Lung (tissue), 12 donors: ENCODE data around the gene TRIM66. TPM values are rescaled to one million over a fixed set of nuclear protein-coding genes. Genes with fewer than 3 reads are reported as not detected.

Experiments
- ATAC-seq: fragments of 200-7000 bp; cut with Tn5 transposase; one replicate; pipeline ENCODE4 v1.9.1; 2020; ENCODE audit warnings: moderate number of reproducible peaks; ENCODE audit not compliant: insufficient read depth, low FRiP score
- DNase-seq, 3 donors: peaks; one replicate each; pipeline ENCODE4 v3.0.0-alpha.2; 2013 to 2017
- H3K27ac ChIP-seq, 2 donors: one replicate each; pipeline ENCODE4 v1.5.1; 2013; ENCODE audit warnings: mild to moderate bottlenecking in 2 of 2, moderate library complexity in 2 of 2, control low read depth in 1 of 2, inconsistent platforms in 1 of 2, low read depth in 1 of 2, low read length in 1 of 2
- H3K27me3 ChIP-seq, 3 donors: one replicate each; pipeline ENCODE4 v1.5.1; 2013; ENCODE audit warnings: low read length in 2 of 3; ENCODE audit not compliant: control insufficient read depth in 3 of 3, insufficient read depth in 3 of 3
- H3K36me3 ChIP-seq, 4 donors: one replicate each; pipeline ENCODE4 v1.5.1; 2013; ENCODE audit warnings: low read length in 4 of 4, mild to moderate bottlenecking in 1 of 4, moderate library complexity in 1 of 4; ENCODE audit not compliant: control insufficient read depth in 4 of 4, insufficient read depth in 4 of 4
- H3K4me1 ChIP-seq, 5 donors: one replicate each; pipeline ENCODE4 v1.5.1; 2013; ENCODE audit warnings: low read length in 5 of 5, mild to moderate bottlenecking in 2 of 5, moderate library complexity in 1 of 5; ENCODE audit not compliant: control insufficient read depth in 5 of 5, insufficient read depth in 5 of 5
- H3K4me3 ChIP-seq: one replicate; pipeline ENCODE4 v1.5.1; 2013; ENCODE audit warnings: mild to moderate bottlenecking, control low read depth, moderate library complexity
- H3K9ac ChIP-seq, 2 donors: one replicate each; pipeline ENCODE4 v1.5.1; 2013; ENCODE audit warnings: low read length in 2 of 2, control low read depth in 1 of 2; ENCODE audit not compliant: insufficient read depth in 1 of 2
- H3K9me3 ChIP-seq, 4 donors: one replicate each; pipeline ENCODE4 v1.5.1; 2013; ENCODE audit warnings: low read length in 3 of 4, mild to moderate bottlenecking in 1 of 4, moderate library complexity in 1 of 4; ENCODE audit not compliant: control insufficient read depth in 4 of 4, insufficient read depth in 3 of 4
- WGBS, 2 donors: extraction: QIAGEN DNeasy Blood & Tissue Kit; methylation state at CpG; one replicate each; pipeline ENCODE4 v1.1.7; 2013; 5-methylcytosine and 5-hydroxymethylcytosine counted together
- polyA plus RNA-seq, 2 donors: library from polyadenylated mRNA; stranded (reverse); fragments of 200-250 nt; gene quantifications; one replicate each; pipeline ENCODE4 v1.2.1, GENCODE V29; 2013
- total RNA-seq, 2 donors: library from RNA; depleted of rRNA in 1 of 2; stranded (reverse); fragments of >200 nt in 1 of 2; gene quantifications; one replicate each; pipeline ENCODE4 v1.2.1, GENCODE V29; 2014 to 2021
- TF ChIP-seq, protein P1 (sequence below): IDR thresholded peaks from 2 replicates; pipeline ENCODE4 v1.5.1; 2012; ENCODE audit warnings: mild to moderate bottlenecking; ENCODE audit errors: control extremely low read depth, extremely low read depth
- donor health status: control.
- donor health status: control.
- donor health status: Bipolar disorder and iron deficiency.
- donor health status: healthy.
- donor health status: DM: yes; HTN: yes; CAD: no.

TRIM66 gene
- total and polyA plus RNA-seq, 4 donors = 2.0 to 23.9 (median 11.3) TPM

DNA sequence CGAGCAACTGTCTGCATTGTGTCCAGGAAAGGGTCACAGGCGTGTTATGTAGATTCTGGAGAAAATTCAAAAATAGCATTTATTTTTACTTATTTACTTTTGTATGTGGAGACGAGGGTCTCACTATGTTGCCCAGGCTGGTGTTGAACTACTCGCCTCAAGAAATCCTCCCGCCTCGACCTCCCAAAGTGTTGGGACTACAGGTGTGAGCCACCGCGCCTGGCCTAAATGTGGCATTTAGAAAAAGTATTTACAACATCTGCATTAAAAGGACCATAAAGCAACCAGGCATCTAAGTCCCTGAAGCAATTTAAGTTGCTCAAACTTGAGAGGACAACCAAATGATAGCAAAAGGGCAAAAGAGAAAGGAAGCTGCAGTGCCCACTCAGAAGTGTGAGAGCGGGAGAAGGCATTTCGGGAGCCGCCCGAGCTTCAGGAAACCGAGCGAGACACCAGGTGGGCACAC lies 595 bp downstream of the TRIM66 start:
- DNase-seq = no peak
- ATAC-seq = peak; percentile 16

DNA sequence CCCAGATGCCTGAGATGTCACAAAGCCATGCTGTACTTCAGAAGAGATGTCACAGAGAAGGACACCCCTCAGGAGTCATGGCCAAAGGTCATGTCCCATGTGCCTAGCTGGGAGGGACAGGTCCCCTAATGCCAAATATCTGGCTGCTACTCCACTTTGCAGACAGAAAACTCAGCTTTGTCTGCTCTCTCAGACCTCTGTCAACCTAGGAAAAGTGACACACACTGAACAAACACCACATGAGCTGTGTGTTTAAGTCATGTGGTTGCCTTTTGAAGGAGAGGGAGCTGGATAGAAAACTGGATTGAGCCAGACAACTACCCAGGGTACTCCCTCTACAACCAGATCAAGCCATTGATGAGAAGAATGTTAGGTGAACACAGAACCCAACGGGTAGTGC lies 3.5 kb downstream of the TRIM66 start:
- Histone ChIP-seq H3K9me3 (no peaks in the 10 kb centered on the region), H3K36me3 (peaks cover 0 to 8% (median 2%) of the 10 kb centered on the region in 4 donors), H3K4me3 (no peak overlapping the region), H3K27ac (no peak overlapping the region), H3K27me3 (no peaks in the 10 kb centered on the region), H3K9ac (no peak overlapping the region), H3K4me1 (peaks cover 0 to 17% (median 1%) of the 10 kb centered on the region in 5 donors)
- ATAC-seq (no peak), DNase-seq (no peak)
- 94 to 95% methylated on average over 1 of the region's 1 CpG for WGBS, 2 donors
- TF ChIP-seq, protein P1, sequence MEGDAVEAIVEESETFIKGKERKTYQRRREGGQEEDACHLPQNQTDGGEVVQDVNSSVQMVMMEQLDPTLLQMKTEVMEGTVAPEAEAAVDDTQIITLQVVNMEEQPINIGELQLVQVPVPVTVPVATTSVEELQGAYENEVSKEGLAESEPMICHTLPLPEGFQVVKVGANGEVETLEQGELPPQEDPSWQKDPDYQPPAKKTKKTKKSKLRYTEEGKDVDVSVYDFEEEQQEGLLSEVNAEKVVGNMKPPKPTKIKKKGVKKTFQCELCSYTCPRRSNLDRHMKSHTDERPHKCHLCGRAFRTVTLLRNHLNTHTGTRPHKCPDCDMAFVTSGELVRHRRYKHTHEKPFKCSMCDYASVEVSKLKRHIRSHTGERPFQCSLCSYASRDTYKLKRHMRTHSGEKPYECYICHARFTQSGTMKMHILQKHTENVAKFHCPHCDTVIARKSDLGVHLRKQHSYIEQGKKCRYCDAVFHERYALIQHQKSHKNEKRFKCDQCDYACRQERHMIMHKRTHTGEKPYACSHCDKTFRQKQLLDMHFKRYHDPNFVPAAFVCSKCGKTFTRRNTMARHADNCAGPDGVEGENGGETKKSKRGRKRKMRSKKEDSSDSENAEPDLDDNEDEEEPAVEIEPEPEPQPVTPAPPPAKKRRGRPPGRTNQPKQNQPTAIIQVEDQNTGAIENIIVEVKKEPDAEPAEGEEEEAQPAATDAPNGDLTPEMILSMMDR = no peak

More for the DNA sequence above, 595 bp downstream of the TRIM66 start:
- peak overlapping the region; percentile 89 to 100 for H3K9ac ChIP-seq
- no peaks in the 10 kb centered on the region for H3K27me3 ChIP-seq
- peaks cover 15 to 30% (median 23%) of the 10 kb centered on the region in 4 donors for H3K36me3 ChIP-seq
- H3K4me1 ChIP-seq = peaks cover 2 to 22% (median 8%) of the 10 kb centered on the region in 5 donors
- TF ChIP-seq, protein P1 = no peak
- no peaks in the 10 kb centered on the region for H3K9me3 ChIP-seq
- 25 to 29% methylated on average over 14 of the region's 14 CpGs for WGBS, 2 donors
- H3K27ac ChIP-seq = peak overlapping the region; percentile 94 to 96
- H3K4me3 ChIP-seq = peak overlapping the region; percentile 79

- WGBS, 2 donors = 96 to 100% methylated on average over 1 of the region's 1 CpG
- Histone ChIP-seq H3K4me1 (peaks cover 0 to 7% (median 0%) of the 10 kb centered on the region in 5 donors), H3K27me3 (no peaks in the 10 kb centered on the region), H3K27ac (no peak overlapping the region), H3K36me3 (peaks cover 0 to 9% (median 2%) of the 10 kb centered on the region in 4 donors), H3K9me3 (no peaks in the 10 kb centered on the region), H3K9ac (no peak overlapping the region), H3K4me3 (no peak overlapping the region)
- no peak for DNase-seq
- TF ChIP-seq, protein P1 = no peak
- ATAC-seq = no peak
Measured at GRCh38 chr11:8676458-8676857, 6.0 kb downstream of the TRIM66 start.

- ATAC-seq = no peak
- WGBS, 2 donors = 88 to 91% methylated on average over 2 of the region's 2 CpGs
- DNase-seq = no peak
Measured at GRCh38 chr11:8674859-8675258, 7.6 kb downstream of the TRIM66 start.

More at GRCh38 chr11:8674859-8675258, 7.6 kb downstream of the TRIM66 start:
- Histone ChIP-seq H3K27me3 (no peaks in the 10 kb centered on the region), H3K9ac (no peak overlapping the region), H3K4me1 (peaks cover 0 to 12% (median 4%) of the 10 kb centered on the region in 5 donors), H3K4me3 (no peak overlapping the region), H3K9me3 (no peaks in the 10 kb centered on the region), H3K36me3 (peaks cover 0 to 9% (median 2%) of the 10 kb centered on the region in 4 donors), H3K27ac (no peak overlapping the region)
- TF ChIP-seq, protein P1 = no peak
